NCI-H345 treated with DMSO at 0.1 percent for 48 hours (cell line): ENCODE results near the gene ZNF407.
A peak's percentile ranks its signal among the peaks of the same experiment; 100 is the strongest.

Experiments used
- DNase-seq: peaks from one replicate; lab custom pipeline; 2025; ENCODE audit not compliant: unreplicated experiment; lab: John Stamatoyannopoulos, UW

Gene ZNF407

DNA sequence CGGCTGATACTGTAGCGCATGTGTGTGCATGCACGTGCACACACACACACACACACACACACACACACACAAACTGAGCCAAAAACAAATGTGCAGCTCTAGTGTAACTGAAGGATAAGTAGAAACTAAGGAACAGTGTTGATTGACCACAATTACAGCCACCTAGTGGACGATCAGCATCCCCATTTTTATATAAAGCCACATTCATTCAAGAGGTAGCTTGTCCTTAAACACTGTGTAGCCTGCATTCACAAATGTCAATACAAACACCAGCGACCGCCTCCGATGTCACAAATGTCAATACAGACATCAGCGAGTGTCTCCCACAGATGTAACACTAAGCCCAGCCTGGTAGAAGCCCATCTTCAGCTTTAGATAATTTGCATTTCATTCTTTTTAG lies 443.9 kb downstream of the ZNF407 start:
- DNase-seq: no peak

DNA sequence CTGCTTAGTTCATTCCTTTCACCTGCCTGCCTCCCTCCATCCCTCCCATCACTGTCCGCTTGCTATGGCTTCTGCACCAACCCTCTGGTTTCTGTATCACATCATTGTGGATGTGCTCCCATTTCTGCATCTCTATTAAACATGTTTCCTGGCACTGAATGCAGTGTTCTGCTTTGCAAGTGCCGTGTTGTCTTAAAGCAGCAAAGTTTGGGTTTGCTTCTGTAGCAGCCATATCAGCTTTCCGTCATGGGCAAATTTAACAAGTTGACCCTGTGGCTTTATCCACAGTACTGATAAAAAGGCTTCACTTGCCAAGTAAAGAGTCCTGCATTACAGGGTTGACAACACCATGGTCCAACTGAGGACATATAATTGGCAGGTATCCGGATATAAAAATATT lies 445.8 kb downstream of the ZNF407 start:
- no peak for DNase-seq

DNA sequence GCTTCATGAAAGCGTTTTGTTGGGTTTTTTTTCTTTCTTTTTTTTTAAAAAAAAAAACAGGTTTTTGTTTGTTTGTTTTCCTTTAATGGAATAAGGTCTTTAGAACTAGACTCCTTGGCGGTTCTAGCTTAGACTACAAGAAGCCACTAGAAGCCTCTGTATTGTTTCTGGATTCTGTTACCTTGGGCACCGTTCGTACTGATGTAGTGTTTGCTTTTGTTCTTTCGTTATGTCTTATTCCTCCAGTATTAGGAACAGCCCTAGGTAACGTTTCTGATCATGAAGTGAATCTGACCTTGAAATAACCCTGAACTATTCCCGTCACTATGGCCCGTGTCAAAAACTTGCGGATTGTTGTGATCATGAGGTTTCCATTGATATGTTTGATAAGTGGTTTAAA lies 446.6 kb downstream of the ZNF407 start:
- no peak for DNase-seq

DNA sequence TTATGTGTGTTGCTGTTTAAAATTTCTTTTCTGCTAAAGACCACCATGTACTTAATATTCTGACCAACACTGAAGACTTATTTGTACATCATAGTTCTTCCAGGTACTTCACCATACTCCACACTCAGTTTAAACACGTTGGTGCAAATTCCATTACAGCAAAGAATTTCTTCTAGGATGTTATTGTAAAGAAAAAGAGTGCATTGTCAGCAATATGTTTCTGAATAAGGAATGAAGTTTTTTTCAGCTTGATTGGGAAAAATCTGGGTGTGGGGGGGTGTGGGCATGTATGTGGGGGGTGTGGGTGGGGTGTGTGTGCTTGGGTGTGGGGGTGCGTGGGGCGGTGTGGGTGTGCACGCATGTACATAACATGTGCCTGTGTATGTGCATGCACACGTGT lies 447.1 kb downstream of the ZNF407 start:
- no peak for DNase-seq

DNA sequence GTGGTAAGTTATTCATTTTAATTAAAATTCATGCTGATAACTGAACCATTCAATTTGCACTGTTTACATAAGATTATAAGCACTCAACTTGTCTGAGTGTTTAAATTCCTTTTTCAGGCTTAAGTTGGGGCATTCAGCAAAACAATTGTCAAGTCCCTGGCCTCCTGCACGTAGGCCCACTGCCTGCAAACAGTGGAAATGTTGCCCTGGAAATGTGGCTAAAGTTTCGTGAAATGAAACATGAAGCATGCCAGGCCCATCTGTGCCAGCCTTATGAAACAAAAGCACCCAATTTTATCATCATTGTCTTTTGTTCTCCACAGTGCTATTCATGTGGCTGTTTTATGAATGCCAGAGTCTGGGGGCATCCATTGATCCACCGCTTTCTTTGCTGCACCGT lies 447.6 kb downstream of the ZNF407 start:
- DNase-seq: no peak

DNA sequence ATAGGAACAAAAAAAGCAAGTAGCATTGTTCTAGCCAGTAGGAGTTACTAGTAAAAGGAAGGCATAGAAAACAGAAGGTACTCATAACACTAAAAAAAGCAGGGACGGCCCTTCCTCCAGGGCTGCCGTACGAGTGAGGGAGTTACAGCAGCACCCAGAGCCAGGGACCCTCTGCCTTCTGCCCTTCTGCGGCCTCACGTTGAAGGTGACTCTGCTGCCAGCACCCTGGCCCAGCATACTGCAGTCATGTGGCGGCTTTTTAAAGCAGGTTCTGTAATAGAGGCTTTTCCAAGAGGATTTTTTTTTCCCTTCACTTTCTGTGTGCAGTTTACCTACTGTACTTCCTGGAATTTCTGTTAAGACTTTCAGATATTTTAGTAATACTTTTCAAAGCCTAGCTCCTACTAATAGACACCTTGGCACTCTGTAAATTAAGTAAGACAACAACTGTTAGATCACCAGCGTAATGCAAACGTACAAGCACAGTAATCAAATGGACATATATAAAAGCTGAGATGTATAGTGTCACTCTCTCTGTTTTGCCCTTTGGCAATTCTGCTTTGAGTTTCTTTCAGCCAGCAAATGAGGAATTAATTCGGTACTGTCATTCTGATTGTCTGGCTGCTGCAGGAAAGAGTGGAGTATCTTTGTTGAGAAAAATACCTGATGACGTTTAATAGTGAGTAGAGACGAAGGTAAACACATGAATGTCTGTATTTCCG lies 449.7 kb downstream of the ZNF407 start:
- peak; percentile 19 for DNase-seq

DNA sequence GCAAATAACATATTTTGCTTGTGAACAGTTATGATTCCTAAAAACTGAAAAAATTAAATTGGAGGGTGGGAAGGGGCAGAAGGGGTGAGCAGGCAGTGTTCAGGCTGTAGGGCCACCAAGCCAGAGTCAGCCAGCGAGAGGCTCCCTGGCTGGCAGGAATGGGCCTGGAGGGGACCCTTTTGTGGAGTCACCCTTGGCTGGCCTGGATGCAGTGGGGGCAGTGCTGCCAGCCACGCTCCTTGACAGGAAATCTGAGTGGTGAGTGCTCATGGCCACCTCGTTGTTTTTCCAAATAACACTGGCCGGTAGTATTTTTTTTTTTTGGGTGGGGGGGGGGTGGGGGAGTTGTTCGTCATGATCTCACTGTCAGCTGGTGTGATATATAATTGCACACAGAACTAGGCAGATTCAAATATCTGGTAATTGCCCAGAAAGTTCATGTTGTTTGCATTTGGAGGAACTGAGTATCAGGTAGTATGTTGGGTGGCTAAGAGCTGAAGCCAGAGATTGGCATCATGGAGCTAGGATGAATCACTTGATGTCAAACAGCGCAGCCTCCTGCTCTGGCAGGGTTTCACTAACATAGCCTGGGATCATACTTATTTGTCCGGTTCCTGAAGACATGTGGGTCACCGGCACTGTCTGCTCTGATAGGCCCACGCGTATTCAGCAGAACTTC lies 451.2 kb downstream of the ZNF407 start:
- no peak for DNase-seq

DNA sequence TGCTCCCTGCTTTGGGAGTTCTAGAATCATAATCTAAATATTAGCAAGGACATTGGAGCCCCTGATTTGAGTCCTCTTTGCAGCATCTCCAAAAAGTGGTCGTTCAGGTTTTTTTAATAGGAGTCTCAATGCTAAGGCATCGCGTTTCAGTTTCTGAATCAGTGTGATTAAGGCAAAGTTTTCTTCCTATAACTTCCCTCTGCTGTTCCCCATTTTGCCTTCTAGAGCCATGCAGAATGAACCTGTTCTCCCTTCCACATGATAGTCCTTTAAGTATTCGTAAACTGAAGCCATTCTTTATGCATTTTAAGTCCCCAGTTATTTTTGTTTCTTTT lies 451.8 kb downstream of the ZNF407 start:
- no peak for DNase-seq

DNA sequence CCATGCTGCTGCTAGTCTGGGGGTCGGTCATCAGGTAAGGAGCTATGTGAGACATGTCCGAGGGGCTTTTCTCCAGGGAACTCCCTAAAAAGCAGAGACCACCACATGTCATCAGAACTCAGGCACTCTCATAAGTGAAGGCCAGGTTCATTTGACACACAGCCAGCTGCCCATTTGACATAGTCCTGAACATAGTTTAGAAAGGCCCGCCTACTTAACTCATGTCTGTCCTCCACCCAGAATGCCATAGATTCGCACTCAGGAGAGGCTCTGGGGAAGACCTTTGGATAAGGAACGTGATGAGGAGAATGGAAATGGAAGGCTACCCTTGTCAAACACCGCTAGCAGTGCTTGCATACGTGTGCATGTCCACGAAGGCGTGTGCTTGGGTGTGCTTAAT lies 454.1 kb downstream of the ZNF407 start:
- DNase-seq: no peak

DNA sequence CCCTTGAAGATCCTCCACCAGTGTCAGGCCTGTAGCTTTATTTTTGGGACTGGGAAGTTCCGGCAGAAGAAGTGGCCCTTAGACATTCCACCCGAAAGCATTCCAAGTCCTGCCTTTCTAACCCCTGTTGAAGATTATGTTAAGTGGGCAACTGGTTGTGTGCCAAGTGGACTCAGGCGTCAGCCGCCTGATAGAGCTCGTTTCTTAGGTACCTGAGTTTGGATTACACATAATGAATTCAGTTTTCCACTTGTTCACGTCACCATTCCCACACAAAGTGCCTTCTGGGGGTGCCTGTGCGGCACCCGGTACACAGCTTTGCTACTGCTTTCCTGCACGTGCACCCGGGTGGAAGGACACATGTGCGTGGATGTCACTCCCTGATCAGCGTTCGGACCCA lies 454.8 kb downstream of the ZNF407 start:
- no peak for DNase-seq

DNA sequence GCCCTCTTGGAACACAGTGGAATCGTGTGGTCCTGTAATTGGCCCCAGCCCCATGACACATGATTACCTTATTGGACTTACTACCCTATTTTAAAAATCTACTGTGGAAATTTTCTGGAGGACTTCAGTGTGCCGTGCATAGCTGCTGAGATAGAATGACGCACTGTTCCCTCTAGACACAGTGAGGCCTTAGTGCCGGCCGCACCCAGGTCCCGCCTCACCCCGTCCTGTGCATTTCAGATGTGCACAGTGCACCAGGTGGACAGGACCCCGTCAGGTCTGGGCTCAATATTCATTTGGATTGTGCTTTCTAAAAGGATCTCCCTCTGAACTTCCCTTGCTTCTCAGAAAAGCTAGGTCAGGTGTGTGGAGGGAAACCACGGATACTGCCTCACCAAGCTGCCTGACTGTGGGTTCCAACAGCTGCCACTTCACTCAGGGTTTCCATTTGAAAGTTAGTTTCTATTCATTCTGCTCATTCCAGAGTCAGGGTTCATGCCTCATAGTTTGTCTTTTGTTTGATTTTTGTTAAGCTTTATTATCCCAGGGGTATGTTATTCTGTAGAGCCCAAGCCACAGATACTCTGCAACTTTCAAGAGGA lies 455.5 kb downstream of the ZNF407 start:
- no peak for DNase-seq

DNA sequence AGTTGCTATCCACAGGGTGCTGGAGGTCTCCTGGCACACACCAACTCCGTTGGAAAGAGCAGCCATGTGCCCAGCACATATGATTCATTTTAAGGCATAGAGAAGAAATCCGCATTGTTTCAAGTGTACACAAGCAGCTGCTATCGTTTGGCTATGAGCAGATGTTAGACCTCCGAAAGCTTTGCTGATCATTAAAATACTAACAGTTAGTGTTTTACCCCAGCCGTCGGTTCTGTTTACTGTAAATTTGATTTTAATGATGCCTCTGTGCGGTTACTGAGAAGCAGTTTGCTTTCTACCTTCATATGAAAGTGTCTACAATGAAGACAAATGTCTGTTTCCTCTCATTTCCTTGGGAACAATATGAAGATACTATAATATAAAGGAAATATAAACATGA lies 456.4 kb downstream of the ZNF407 start:
- DNase-seq: no peak

DNA sequence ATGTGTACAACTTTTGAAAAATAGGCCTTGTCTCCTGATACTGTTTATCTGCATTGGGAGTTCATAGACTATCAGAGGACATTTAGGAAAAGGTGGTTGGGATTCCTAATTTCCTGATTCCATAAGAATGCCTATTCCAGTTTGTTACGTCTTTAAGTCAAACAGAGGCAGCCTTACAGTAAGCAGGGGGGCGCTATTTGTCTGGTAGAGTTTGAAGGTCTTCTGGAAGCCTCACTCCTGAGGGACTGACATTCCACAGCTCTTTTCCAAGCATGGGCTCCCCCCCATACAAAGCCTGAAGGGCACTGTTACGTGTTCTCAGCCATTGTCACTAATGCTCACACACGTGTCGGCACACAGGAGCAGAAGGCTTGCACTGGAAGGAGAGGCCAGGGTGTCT lies 456.9 kb downstream of the ZNF407 start:
- DNase-seq: no peak

DNA sequence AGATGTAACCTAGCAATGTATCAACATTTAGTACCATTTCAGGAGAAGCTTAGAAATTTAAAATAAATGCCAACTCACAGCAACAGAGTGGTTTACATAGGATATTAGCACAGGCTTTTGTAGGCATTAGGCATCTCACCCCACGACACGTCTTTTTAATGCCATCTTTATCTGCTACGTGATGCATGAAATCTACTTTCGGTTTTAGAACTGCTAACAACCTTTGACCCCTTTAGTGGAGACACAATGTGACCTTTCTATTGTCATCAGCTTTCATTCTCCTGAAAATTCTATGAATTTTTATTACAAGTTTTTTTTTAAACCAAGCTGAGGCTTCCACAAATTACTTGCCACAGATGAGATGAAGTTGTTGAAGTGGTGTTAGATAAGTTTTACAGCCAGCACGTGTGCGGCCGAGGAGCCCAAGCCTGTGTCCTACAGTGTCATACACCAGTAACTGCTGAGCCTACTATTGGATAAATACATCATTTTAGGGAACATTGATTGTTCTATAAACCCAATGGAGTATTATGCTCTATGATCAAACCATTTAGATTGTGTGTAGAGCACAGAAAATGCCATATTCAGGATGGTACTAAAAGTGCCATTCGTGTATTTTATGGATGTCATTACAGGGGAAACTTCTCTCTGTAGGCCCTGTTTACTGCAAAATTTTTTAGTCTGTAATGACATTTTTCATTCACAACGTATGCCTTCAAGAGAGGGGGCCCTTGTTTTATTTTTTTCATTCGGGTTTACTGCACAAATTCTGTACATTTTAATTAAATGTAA lies 459.7 kb downstream of the ZNF407 start:
- no peak for DNase-seq

DNA sequence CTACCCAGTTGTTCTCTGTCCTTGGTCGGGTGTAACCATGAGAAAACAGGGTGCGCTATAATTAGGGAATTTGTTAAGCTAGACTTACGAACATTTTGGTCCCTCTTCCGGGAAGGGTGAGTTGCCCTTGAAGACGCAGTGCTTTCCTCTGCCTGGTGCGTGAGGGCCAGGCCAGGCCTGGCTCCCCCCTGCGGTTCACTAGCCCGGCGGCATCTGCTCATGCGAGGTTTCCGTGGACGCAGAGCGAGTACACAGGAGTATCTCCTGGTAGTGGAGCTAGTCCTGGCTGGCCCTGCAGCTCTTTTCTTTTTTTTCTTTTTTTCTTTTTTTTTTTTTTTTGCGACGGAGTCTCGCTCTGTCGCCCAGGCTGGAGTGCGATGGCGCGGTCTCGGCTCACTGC lies 462.5 kb downstream of the ZNF407 start:
- no peak for DNase-seq

DNA sequence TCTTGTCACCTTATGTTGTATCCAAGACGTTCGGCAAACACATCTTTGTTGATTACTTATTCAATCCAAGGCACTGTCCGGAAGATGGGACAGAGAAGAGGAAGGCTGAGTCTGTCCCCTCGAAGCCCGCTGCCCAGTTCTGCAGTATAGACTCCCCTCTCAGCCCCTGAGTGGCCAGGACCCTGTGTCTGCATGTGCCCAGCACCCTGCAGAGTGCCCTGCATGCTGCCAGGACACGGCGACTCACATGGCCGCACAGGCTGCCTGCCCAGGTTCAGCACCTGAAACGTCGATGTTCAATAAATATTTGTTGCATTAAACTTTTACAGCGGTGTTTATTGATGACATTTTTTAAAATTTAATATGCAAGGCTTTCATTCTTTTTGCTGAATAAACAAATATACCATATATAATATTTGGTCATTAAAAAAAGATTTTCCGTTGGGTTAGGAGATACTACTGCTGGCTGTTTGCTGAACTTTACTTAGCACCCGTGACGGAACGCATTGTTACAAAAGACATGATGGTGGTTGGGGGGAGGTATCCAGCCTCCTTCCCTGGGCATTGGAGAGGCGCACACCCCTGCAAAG lies 464.7 kb downstream of the ZNF407 start:
- DNase-seq: no peak

DNA sequence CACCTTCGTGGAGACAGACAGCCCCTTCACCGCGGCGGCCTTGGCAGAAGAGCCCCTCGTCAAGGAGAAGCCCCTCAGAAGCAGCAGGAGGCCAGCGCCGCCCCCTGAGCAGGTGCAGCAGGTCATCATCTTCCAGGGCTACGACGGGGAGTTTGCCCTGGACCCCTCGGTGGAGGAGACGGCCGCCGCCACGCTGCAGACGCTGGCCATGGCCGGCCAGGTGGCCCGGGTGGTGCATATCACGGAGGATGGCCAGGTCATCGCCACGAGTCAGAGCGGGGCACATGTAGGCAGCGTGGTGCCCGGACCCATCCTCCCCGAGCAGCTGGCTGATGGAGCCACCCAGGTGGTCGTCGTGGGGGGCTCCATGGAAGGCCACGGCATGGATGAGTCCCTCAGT lies 465.5 kb downstream of the ZNF407 start:
- DNase-seq: no peak

DNA sequence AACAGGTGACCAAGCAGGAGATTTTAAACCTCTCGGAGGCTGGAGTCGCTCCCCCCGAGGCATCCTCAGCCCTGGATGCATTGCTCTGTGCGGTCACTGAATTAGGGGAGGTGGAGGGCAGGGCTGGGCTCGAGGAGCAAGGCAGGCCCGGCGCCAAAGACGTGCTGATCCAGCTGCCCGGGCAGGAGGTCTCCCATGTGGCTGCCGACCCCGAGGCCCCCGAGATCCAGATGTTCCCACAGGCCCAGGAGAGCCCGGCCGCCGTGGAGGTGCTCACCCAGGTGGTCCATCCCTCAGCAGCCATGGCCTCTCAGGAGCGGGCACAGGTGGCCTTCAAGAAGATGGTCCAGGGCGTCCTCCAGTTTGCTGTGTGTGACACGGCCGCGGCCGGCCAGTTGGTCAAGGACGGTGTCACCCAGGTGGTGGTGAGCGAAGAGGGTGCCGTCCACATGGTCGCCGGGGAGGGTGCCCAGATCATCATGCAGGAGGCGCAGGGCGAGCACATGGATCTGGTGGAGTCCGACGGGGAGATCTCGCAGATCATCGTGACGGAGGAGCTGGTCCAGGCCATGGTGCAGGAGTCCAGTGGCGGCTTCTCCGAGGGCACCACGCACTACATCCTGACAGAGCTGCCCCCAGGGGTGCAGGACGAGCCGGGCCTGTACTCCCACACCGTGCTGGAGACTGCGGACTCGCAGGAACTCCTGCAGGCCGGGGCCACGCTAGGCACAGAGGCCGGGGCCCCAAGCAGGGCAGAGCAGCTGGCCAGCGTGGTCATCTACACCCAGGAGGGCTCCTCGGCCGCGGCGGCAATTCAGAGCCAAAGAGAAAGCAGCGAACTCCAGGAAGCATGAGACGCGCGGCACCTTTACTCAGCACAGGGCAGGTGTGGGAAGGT lies 466.2 kb downstream of the ZNF407 start:
- no peak for DNase-seq

DNA sequence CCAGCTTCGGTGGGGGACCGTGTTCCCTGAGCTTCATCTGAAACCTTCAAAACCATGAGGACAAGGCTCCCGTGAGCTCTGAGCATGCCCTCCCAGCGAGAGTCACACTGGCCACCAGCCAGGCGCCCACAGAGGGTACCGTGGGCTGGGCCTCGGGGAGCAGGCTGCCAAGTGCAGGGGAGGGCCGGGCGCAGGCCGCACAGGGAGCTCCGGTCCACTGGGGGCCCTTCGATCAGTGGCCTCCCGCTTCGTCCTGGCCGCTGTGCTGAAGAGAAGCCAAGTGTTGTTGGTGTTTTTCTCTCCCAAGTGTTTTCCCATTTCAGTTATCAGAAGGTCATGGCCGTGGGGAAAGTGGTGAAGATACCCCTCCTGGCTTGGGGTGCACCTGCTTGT lies 466.8 kb downstream of the ZNF407 start:
- no peak for DNase-seq

DNA sequence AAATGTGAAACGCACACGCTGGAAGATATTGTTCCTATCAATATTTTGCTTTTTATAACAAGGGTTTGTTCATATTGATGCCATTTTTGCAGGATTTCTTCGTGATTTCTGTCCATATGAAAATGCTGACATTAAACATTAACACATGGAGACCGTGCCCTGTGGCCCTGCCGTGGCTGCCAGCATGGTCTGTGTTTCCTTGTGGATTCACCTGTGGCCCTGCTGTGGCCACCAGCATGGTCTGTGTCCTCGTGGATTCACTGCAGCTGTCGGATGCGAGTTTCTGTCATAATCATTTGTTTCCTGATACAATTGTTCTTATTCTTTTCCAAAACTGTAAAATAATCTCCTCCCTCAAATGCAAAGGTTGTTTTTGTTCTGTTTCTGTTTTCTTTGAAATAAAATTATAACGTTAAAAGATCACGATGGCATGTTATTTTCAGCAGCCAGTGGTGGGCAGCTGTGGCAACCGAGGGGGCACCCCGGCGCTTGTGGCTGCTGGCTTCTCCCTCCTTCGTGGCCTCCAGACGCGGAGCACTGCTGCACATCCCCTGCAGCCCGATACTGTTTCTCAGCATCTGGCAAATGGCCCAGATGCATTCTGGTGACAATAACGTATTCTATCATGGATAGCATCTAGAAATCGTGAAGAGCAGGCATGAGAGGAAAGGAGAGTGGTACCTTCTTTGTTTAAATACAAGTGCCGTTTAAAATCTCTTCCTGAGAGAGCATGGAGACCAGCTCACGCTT lies 467.8 kb downstream of the ZNF407 start:
- DNase-seq: peak; percentile 66
